Measurements from ENCODE around the gene HS2ST1.

HS2ST1 gene

GRCh38 chr1:87144316-87144895, 230.0 kb downstream of the HS2ST1 start:
- DNase-seq, result no peak

GRCh38 chr1:87144981-87145380, 230.5 kb downstream of the HS2ST1 start:
- DNase-seq, result no peak

- no peak for DNase-seq
Observed at GRCh38 chr1:87146538-87146937, 232.1 kb downstream of the HS2ST1 start.

DNA sequence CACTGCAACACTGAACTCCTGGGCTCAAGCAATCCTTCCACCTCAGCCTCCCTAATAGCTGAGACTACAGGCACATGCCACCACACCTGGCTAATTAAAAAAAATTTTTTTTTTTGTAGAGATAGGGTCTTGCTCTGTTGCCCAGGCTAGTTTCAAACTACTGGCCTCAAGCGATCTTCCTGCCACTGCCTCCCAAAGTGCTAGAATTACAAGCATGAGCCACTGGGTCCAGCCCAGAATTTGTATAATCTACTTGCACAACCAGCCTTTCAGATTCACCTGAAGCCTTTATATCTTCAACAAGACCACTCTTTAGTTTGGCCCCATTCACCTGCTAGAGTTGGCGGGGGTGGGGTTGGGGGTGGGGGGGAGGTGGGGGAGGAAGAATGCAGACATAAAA, 232.6 kb downstream of the HS2ST1 start:
- DNase-seq, result no peak

GRCh38 chr1:87147851-87148250, 233.4 kb downstream of the HS2ST1 start:
- DNase-seq, result no peak

DNA sequence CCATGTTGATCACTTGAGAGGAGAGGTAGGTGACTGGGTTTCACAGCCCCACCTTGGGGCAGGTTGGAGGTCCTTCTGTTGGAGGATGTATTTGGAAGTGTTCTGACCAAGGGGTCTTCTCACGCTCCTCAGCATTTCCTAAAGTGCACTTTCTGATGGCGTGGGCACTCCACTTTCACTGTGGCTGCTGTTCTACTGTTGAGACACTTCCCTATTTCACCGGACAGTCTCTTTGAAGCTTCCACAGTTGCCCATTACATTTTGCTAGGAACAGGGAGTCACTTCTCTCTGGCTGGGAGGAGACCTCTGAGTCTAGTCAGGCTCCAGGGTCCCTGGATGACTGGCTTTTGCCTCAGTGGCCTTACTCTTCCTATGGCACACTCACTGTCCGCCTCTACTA, 234.2 kb downstream of the HS2ST1 start:
- no peak for DNase-seq

- DNase-seq, result no peak
Observed at GRCh38 chr1:87149241-87150041, 235.0 kb downstream of the HS2ST1 start.

DNA sequence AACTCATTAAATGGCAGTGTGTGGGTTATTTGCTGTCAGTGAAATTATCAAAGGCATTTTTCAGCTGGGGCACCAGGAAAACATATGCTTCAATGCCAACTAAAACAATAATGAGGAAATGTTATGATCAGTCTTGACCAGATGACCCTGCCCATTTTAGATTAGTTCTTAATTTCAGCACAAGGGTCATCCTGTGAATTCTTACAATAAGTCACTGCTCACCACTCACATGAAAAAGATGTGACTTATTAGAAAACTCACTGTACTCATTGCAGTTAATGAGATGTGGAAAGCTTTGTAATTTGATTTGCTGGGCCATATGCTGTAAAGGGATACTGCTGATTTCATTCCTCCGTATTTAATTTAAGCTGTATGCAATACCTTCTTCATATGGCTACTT, 235.7 kb downstream of the HS2ST1 start:
- DNase-seq, result no peak

GRCh38 chr1:87151500-87152421, 237.3 kb downstream of the HS2ST1 start:
- DNase-seq, result peak; percentile 90

DNA sequence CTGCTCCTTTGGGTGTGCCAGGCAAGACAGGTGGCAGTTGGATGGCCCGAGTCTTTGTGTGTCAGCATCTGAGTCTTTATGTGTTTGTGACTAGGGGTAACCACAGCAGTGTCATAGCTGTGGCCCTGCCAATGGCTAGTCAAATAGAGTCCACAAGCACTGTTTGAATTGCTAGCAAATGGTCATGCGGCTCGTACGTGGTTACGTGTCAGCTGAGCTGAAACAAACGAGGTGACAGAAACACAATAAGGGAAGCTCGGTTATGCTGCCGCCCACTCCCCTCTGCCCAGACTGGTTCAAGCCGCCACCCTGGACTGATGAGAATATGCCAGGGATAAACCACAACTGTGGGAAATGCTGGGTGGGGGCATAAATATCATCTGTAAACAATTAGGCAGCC, 239.9 kb downstream of the HS2ST1 start:
- DNase-seq, result peak; percentile 25

DNA sequence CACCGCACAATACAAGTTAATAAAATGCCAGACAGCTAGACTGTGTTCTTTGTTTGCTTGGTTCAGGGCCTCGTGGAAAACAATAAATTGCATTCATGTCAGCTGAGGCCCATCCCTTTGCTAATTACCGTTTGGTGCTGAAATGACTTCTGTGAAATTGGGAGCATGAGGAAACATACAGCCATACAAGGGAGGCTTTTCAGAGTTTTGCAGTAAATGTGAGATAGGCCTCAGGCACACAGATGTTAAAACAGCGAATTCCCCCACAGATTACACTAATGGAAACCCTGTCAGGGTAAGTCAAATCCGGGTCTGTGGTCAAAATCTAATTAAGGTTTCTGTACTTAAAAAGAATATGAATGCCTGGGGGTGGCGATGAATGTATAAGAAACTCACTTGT, 240.7 kb downstream of the HS2ST1 start:
- DNase-seq, result no peak

DNA sequence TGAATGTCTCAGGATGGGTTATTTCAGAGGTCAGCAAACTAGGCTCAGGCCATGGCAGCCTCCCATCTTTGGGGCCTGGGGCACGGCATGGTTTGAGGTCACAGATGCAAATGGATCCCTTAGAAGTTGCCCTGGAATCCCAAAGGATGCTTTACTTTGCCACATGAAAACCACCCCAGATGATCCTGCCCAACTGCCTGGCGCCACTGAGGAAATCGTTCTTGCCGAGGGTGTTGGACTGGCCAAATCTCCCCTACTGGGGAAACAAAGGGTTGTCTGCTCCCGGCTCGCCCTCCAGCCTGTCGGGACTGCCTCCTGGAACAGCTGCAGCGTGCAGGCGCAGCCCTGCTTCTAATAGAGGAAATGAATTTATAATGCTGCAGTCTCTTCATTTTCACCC, 241.2 kb downstream of the HS2ST1 start:
- DNase-seq, result no peak

- no peak for DNase-seq
Observed at GRCh38 chr1:87156124-87156523, 241.7 kb downstream of the HS2ST1 start.

DNA sequence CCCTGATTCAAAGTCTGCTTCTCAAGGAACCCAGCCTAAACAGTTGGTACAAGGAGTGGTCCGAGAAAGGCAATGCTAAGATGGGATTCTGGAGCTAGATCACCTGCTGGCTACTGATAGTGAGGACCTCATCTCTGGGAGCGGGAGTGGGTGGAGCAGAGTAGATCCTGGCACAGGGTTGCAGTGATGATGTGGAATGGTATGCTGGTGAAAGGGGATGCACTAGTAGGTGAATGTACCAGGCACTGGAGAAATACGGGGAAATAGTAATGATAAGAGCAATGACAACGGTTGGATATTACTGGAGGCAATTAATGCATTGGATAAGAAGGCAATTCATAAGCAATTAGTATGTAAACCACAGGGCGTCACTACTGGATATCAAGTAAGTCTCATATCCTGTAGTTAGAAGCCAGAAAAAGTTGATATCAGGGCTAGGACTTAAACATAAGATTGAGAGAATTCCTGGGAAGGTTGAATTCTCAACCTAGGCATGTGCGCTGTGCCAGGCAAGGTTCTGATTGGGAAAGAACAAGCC, 245.0 kb downstream of the HS2ST1 start:
- DNase-seq, result no peak

All from NCI-H510A treated with DMSO at 0.1 percent for 48 hours (cell line).